Loucy (cell line): ENCODE data around the gene SMYD5.
"Not testable (repeated sequence)": the region's sequence is repeated elsewhere in the genome, so short reads cannot be mapped to it uniquely, and the experiment has no call there.

Source experiments
- H2AFZ ChIP-seq: fragments of 200-600 bp; sonication (generic); 2 replicates; pipeline ENCODE4 v1.6.0; 2016; ENCODE audit warnings: antibody characterized with exemption, mild to moderate bottlenecking, low read length, moderate library complexity
- H3F3A ChIP-seq: fragments of 200-600 bp; 2 replicates; pipeline ENCODE4 v1.6.0; 2016; ENCODE audit warnings: antibody characterized with exemption, low read depth, mild to moderate bottlenecking
- H3K27me3 ChIP-seq: fragments of 200-600 bp; sonication (generic); 2 replicates; pipeline ENCODE4 v1.6.1; 2014; ENCODE audit warnings: low read length, mild to moderate bottlenecking; ENCODE audit not compliant: insufficient read depth, poor library complexity, severe bottlenecking
- H3K36me3 ChIP-seq: fragments of 200-600 bp; sonication (generic); 2 replicates; pipeline ENCODE4 v1.6.1; 2016; ENCODE audit warnings: low read length; ENCODE audit not compliant: insufficient read depth
- H3K4me1 ChIP-seq: fragments of 200-600 bp; sonication (generic); 2 replicates; pipeline ENCODE4 v1.5.1; 2014; ENCODE audit warnings: low read length, mild to moderate bottlenecking; ENCODE audit not compliant: insufficient read depth, poor library complexity, severe bottlenecking
- H3K4me2 ChIP-seq: fragments of 200-600 bp; sonication (generic); 2 replicates; pipeline ENCODE4 v1.6.0; 2014; ENCODE audit warnings: antibody characterized with exemption, low read length, low read depth, mild to moderate bottlenecking; ENCODE audit not compliant: poor library complexity, severe bottlenecking
- H3K4me3 ChIP-seq: fragments of 200-600 bp; sonication (generic); 2 replicates; pipeline ENCODE4 v1.5.1; 2014; ENCODE audit warnings: low read length, mild to moderate bottlenecking, mixed read lengths; ENCODE audit not compliant: poor library complexity, severe bottlenecking
- H3K79me2 ChIP-seq: fragments of 200-600 bp; sonication (generic); 2 replicates; pipeline ENCODE4 v1.6.1; 2014; ENCODE audit warnings: low read length; ENCODE audit not compliant: insufficient read depth
- H3K9ac ChIP-seq: fragments of 200-600 bp; sonication (generic); 2 replicates; pipeline ENCODE4 v1.6.0; 2014; ENCODE audit warnings: mild to moderate bottlenecking, low read depth, low read length, moderate library complexity; ENCODE audit not compliant: poor library complexity, severe bottlenecking
- H3K9me2 ChIP-seq: fragments of 200-600 bp; sonication (generic); replicated peaks from 2 replicates; pipeline ENCODE4 v1.6.1; 2016; ENCODE audit warnings: low read depth, low read length, mixed read lengths
- H3K9me3 ChIP-seq: fragments of 200-600 bp; sonication (generic); 2 replicates; pipeline ENCODE4 v1.6.1; 2014; ENCODE audit warnings: mild to moderate bottlenecking, antibody characterized with exemption, low read length, low read depth; ENCODE audit not compliant: insufficient read depth
- H4K20me1 ChIP-seq: fragments of 200-600 bp; sonication (generic); 2 replicates; pipeline ENCODE4 v1.6.0; 2014; ENCODE audit warnings: antibody characterized with exemption, low read length, mild to moderate bottlenecking; ENCODE audit not compliant: insufficient read depth, poor library complexity, severe bottlenecking
- EZH2phosphoT487 ChIP-seq: fragments of 200-600 bp; IDR thresholded peaks from 2 replicates; pipeline ENCODE4 v1.6.1; 2018; ENCODE audit warnings: antibody characterized with exemption, mild to moderate bottlenecking, moderate library complexity, borderline replicate concordance
- TF ChIP-seq, protein P1 (sequence below): fragments of 200-600 bp; sonication (generic); conservative IDR thresholded peaks from 2 replicates; pipeline ENCODE4 v1.5.1; 2014; ENCODE audit warnings: mild to moderate bottlenecking, antibody characterized with exemption, low read length

SMYD5 gene

DNA sequence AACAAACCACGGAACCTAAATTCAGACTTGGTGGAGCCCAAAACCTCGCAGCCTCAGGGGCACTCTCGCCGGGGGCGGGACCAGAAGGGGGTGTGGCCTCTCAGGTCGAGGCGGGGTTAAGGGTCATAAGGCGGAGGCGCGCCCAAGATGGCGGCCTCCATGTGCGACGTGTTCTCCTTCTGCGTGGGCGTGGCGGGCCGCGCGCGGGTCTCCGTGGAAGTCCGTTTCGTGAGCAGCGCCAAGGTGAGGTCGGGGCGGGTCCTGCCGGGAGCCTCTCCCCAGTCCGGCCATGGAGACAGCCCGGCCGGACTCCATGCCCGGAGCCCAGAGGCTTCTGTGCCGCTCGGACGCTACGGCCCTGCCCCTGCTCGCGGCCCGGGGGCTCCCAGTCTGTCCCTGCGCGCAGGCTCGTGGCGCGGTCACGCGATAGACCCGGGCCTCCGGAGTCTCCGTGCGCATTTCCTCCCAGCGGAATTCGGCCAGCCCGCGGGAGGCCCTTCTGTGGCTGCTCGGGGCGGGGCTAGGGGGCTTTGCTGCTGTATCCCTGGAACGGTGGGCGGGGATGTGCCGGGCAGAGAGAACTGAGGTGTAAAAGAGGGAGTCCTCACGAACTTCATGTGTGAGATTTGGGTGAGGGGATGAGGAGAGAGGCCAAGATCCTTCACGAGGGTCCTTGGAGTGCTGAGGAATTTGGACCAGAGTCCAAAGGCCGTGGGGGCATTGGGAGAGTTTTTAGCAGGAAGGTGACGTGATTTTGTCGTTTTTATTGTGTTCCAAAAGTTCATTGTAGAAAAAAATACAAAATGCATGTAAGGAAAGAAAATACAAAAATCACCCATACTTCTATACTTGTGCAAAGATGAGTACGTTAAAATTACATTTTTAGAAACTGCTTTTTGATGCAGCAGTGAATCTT, at the start of gene SMYD5:
Gene SMYD5 (plus strand): TSS at position 126 of the 916 bp plus-strand sequence. CDS start 22 bp downstream, at position 148.
- Histone ChIP-seq H3K79me2 (peaks cover 15% of the 10 kb centered on the region; the same call in 1 of the 2 replicates), H3F3A (peaks cover 3% of the 10 kb centered on the region; the same call in 1 of the 2 replicates), H3K9me3 (no peaks in the 10 kb centered on the region), H3K4me1 (peaks cover 26% of the 10 kb centered on the region), H3K27me3 (no peaks in the 10 kb centered on the region), H3K4me3 (peak within 1 kb of the TSS; percentile 75), H2AFZ (peak within 1 kb of the TSS; percentile 78), H3K36me3 (no peaks in the 10 kb centered on the region), H4K20me1 (no peaks in the 10 kb centered on the region), H3K9me2 (no peaks in the 10 kb centered on the region), H3K4me2 (peak within 1 kb of the TSS; percentile 89), H3K9ac (peak within 1 kb of the TSS; percentile 72)
- TF ChIP-seq, protein P1, sequence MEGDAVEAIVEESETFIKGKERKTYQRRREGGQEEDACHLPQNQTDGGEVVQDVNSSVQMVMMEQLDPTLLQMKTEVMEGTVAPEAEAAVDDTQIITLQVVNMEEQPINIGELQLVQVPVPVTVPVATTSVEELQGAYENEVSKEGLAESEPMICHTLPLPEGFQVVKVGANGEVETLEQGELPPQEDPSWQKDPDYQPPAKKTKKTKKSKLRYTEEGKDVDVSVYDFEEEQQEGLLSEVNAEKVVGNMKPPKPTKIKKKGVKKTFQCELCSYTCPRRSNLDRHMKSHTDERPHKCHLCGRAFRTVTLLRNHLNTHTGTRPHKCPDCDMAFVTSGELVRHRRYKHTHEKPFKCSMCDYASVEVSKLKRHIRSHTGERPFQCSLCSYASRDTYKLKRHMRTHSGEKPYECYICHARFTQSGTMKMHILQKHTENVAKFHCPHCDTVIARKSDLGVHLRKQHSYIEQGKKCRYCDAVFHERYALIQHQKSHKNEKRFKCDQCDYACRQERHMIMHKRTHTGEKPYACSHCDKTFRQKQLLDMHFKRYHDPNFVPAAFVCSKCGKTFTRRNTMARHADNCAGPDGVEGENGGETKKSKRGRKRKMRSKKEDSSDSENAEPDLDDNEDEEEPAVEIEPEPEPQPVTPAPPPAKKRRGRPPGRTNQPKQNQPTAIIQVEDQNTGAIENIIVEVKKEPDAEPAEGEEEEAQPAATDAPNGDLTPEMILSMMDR, result no peak
- no peak for TF ChIP-seq EZH2phosphoT487

DNA sequence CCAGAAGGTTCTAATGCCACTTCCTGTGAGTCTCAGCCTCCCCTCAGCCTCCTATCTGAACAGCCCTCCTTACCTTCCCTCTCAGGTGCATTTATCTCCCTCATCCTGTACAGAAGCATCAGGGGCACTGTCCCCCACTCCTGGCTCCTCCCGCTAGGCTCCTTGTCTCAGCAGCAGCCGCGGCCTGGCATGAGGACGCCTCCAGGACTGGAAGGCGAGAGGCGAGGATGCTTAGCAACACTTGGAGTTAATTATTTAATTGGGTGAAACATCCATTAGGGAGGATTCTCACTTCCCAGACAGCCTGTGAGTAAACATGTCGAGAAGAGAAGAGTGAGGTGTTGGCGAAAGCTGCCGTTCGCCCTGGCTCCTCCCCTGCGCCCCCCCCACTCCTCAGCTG, 48.1 kb upstream of the SMYD5 start:
- H3K9me3 ChIP-seq, H3K36me3 ChIP-seq, H3K79me2 ChIP-seq, H3K4me3 ChIP-seq, H4K20me1 ChIP-seq, H3K4me1 ChIP-seq, H2AFZ ChIP-seq, H3K4me2 ChIP-seq, H3K9me2 ChIP-seq, H3F3A ChIP-seq, H3K9ac ChIP-seq, H3K27me3 ChIP-seq: not testable (repeated sequence)

DNA sequence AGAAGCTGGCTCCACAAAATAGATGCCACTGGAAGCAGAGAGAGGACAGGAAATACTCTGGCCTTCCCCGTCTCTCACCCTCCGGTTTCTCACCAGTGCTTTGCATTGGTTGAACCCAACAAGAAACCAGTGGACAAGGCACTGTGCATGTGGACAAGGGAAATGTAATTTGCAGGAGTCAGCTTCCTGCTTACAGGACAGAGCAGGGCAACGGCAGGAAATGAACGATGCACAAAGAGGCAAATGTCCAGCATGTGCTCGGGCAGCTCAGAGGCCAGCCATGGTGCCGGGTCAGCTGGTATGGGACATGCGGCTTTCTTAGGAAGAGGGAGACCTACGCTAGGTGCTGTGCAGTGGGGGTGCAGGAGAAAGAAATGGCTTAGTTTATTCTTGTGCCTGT, 47.2 kb upstream of the SMYD5 start:
- H3K79me2 ChIP-seq, H3K9me3 ChIP-seq, H3K27me3 ChIP-seq, H3K9ac ChIP-seq, H3K4me1 ChIP-seq, H3K36me3 ChIP-seq, H3K4me2 ChIP-seq, H3K9me2 ChIP-seq, H3K4me3 ChIP-seq, H4K20me1 ChIP-seq, H3F3A ChIP-seq, H2AFZ ChIP-seq: not testable (repeated sequence)

DNA sequence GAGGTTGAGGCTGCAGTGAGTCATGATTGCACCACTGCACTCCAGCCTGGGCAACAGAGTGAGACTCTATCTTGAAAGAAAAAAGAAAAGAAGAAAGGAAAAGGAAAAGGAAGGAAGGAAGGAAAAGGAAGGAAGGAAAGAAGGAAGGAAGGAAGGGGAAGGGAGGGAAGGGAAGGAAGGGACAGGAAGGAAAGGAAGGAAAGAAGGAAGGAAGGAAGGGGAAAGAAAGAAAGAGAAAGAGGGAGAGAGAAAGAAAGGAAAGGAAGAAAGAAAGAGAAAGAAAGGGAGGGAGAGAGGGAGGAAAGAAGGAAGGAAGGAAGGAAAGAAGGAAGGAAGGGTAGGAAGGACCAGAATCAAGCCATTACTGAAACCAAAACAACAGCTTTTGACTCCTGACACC, 45.7 kb upstream of the SMYD5 start:
- H4K20me1 ChIP-seq, H3F3A ChIP-seq, H3K9ac ChIP-seq, H3K4me2 ChIP-seq, H3K27me3 ChIP-seq, H3K79me2 ChIP-seq, H3K9me2 ChIP-seq, H3K36me3 ChIP-seq, H3K4me3 ChIP-seq, H2AFZ ChIP-seq, H3K4me1 ChIP-seq, H3K9me3 ChIP-seq: not testable (repeated sequence)

DNA sequence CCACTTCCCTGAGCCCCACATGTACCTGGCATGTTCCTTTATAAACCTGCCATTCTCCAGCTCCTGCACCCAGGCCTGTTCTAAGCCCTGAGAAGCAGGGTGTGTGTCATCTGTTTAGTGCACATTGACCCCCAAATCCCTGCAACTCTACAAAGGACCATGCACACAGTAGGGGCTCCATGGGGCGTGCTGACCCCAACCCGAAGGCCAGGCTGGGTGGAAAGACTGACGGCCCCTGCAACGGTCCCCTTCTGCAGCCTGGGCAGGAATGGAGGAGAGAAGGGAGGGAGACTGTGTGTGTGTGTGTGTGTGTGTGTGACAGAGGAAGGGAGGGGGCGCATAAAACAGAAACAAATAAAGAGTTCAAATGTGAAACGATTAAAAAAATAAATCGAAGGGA, 43.7 kb upstream of the SMYD5 start:
- H3K4me3 ChIP-seq, H3K4me2 ChIP-seq, H3K9me3 ChIP-seq, H2AFZ ChIP-seq, H4K20me1 ChIP-seq, H3K9me2 ChIP-seq, H3K4me1 ChIP-seq, H3F3A ChIP-seq, H3K79me2 ChIP-seq, H3K27me3 ChIP-seq, H3K9ac ChIP-seq, H3K36me3 ChIP-seq: not testable (repeated sequence)
